HepG2 (cell line): ENCODE measurements around the gene APOA1. TPM values are rescaled to one million over a fixed set of nuclear protein-coding genes. Genes with fewer than 3 reads are reported as not detected.
A peak's percentile ranks its signal among the peaks of the same experiment; 100 is the strongest.

Source experiments
- ATF4 ChIP-seq, 2 experiments: fragments of 450-650 bp in 1 of 2; sonication (generic) in 1 of 2; formaldehyde crosslinking; IDR thresholded peaks; 2 replicates each; pipeline versions ENCODE4 v1.5.0 to v1.8.0; 2020 to 2022; ENCODE audit warnings: mild to moderate bottlenecking in 1 of 2, missing genetic modification reagents in 1 of 2
- CTCF ChIP-seq: sonication (generic); formaldehyde crosslinking; IDR thresholded peaks from 2 replicates; pipeline ENCODE4 v1.5.0; 2020; ENCODE audit warnings: mild to moderate bottlenecking, missing genetic modification reagents, moderate library complexity
- EEA1 ChIP-seq: sonication (generic); formaldehyde crosslinking; IDR thresholded peaks from 2 replicates; pipeline ENCODE4 v1.5.1; 2020; ENCODE audit warnings: mild to moderate bottlenecking, missing genetic modification reagents, borderline replicate concordance
- FOSL1 ChIP-seq: sonication (generic); formaldehyde crosslinking; IDR thresholded peaks from 2 replicates; pipeline ENCODE4 v1.9.0; 2021; ENCODE audit warnings: missing genetic modification reagents, borderline replicate concordance
- MAF1 ChIP-seq: sonication (generic); formaldehyde crosslinking; IDR thresholded peaks from 2 replicates; pipeline ENCODE4 v1.5.0; 2020; ENCODE audit warnings: missing genetic modification reagents, borderline replicate concordance
- MLX ChIP-seq: IDR thresholded peaks from 2 replicates; pipeline ENCODE4 v1.6.1; 2016
- NFYB ChIP-seq: sonication (generic); formaldehyde crosslinking; IDR thresholded peaks from 2 replicates; pipeline ENCODE4 v1.4.0; 2020; ENCODE audit warnings: missing genetic modification reagents
- PHF5A ChIP-seq: IDR thresholded peaks from one replicate; pipeline ENCODE4 v1.6.1; 2018; ENCODE audit warnings: low read depth, missing genetic modification reagents; ENCODE audit not compliant: unreplicated experiment
- POGZ ChIP-seq: sonication (generic); formaldehyde crosslinking; IDR thresholded peaks from 2 replicates; pipeline ENCODE4 v1.4.0; 2020; ENCODE audit warnings: mild to moderate bottlenecking, missing genetic modification reagents
- RARA ChIP-seq: IDR thresholded peaks from 2 replicates; pipeline ENCODE4 v1.6.1; 2016; ENCODE audit warnings: missing genetic modification reagents, missing compliant biosample characterization
- RBFOX2 ChIP-seq: fragments of 200-400 bp; formaldehyde crosslinking; IDR thresholded peaks from 2 replicates; pipeline ENCODE4 v1.6.1; 2017; ENCODE audit warnings: low read depth, mild to moderate bottlenecking, low read length
- SAFB2 ChIP-seq: sonication (generic); formaldehyde crosslinking; IDR thresholded peaks from 2 replicates; pipeline ENCODE4 v1.5.1; 2020; ENCODE audit warnings: missing genetic modification reagents, low read depth, mild to moderate bottlenecking, borderline replicate concordance
- SUZ12 ChIP-seq: fragments of 150-350 bp; IDR thresholded peaks from 2 replicates; pipeline ENCODE4 v1.6.1; 2014; ENCODE audit warnings: low read depth, low read length
- ZFP82 ChIP-seq: sonication (generic); formaldehyde crosslinking; IDR thresholded peaks from 2 replicates; pipeline ENCODE4 v1.5.1; 2020; ENCODE audit warnings: mild to moderate bottlenecking, missing genetic modification reagents, borderline replicate concordance
- ZNF18 ChIP-seq: sonication (generic); formaldehyde crosslinking; IDR thresholded peaks from 2 replicates; pipeline ENCODE4 v1.8.0; 2022; ENCODE audit warnings: mild to moderate bottlenecking, missing genetic modification reagents; ENCODE audit not compliant: insufficient replicate concordance
- ZNF280B ChIP-seq: sonication (generic); formaldehyde crosslinking; IDR thresholded peaks from 2 replicates; pipeline ENCODE4 v1.5.0; 2020; ENCODE audit warnings: missing genetic modification reagents, mild to moderate bottlenecking, borderline replicate concordance
- ZNF3 ChIP-seq: IDR thresholded peaks from 2 replicates; pipeline ENCODE4 v1.7.0; 2017; ENCODE audit warnings: inconsistent platforms
- ZNF512 ChIP-seq: sonication (generic); formaldehyde crosslinking; IDR thresholded peaks from 2 replicates; pipeline ENCODE4 v1.4.0; 2020; ENCODE audit warnings: mild to moderate bottlenecking, missing genetic modification reagents
- ZNF589 ChIP-seq: sonication (generic); formaldehyde crosslinking; conservative IDR thresholded peaks from 2 replicates; pipeline ENCODE4 v1.8.0; 2022; ENCODE audit warnings: mild to moderate bottlenecking, moderate library complexity, missing genetic modification reagents
- ZNF773 ChIP-seq: sonication (generic); formaldehyde crosslinking; IDR thresholded peaks from 2 replicates; pipeline ENCODE4 v1.4.0; 2020; ENCODE audit warnings: missing genetic modification reagents, borderline replicate concordance
- ZNF83 ChIP-seq: sonication (generic); formaldehyde crosslinking; IDR thresholded peaks from 2 replicates; pipeline ENCODE4 v1.4.0; 2020; ENCODE audit warnings: missing genetic modification reagents, mild to moderate bottlenecking, borderline replicate concordance
- polyA plus RNA-seq, 8 experiments: library from polyadenylated mRNA; depleted of rRNA in 3 of 8; stranded (reverse) in 7 of 8; unstranded in 1 of 8; fragments of >200 nt; fragmentation: Illumina TruSeq in 4 of 8; extraction: Trizol in 4 of 8; gene quantifications; 2 replicates each; pipeline versions ENCODE4 v1.2.1 to v1.2.3, GENCODE V29; 2011 to 2016; ENCODE audit warnings: low read depth in 4 of 8, missing spikeins in 1 of 8, mixed read lengths in 1 of 8; ENCODE audit not compliant: insufficient read depth in 1 of 8
- total RNA-seq, 5 experiments: library from RNA; depleted of rRNA; stranded (reverse); fragments of >200 nt; fragmentation: Illumina TruSeq; extraction: Trizol; gene quantifications; 2 replicates each; pipeline ENCODE4 v1.2.3, GENCODE V29; 2016; ENCODE audit warnings: low read depth in 1 of 5

The APOA1 gene
- total and polyA plus RNA-seq, 2 of the 13 experiments (the other 11 are each of a cell fraction or from before 2014, with no cell fraction given) = 1,973 to 5,485 TPM

GRCh38 chr11:116826751-116827431, 10.5 kb downstream of the APOA1 start (continued):
- TF ChIP-seq ZNF280B (no peak; the same call in 1 of the 2 replicates), MAF1 (peak; percentile 69; the same call in 1 of the 2 replicates), NFYB (peak; percentile 72), RARA (CRISPR knock-in tag) (peak; percentile 98), SAFB2 (CRISPR knock-in tag) (no peak; the same call in 1 of the 2 replicates), ATF4 (CRISPR knock-in tag; IDR thresholded peaks at IDR 0.05) (peak in 1 of 2 experiments; percentile 39; a peak in 1 of 4 replicates), PHF5A (CRISPR knock-in tag) (no peak), ZFP82 (no peak), ZNF773 (CRISPR knock-in tag) (no peak), CTCF (CRISPR knock-in tag) (peak; percentile 58), MLX (peak; percentile 99), ZNF3 (CRISPR knock-in tag) (peak; percentile 33; the same call in 1 of the 2 replicates), RBFOX2 (no peak; the same call in none of the 2 replicates), SUZ12 (no peak), EEA1 (no peak), ZNF589 (0 out of 2 replicates have a peak, but pooled peaks have one; percentile 38), FOSL1 (CRISPR knock-in tag) (no peak), ZNF512 (CRISPR knock-in tag) (no peak), POGZ (CRISPR knock-in tag) (peak; percentile 89), ZNF83 (CRISPR knock-in tag) (peak; percentile 21; the same call in 1 of the 2 replicates), ZNF18 (peak; percentile 52)
